A172 (cell line): ENCODE data around the gene ACTL10. TPM values are rescaled to one million over a fixed set of nuclear protein-coding genes. Genes with fewer than 3 reads are reported as not detected.

ENCODE experiments used
- DNase-seq: peaks from one replicate; pipeline ENCODE4 v3.0.0-alpha.2; 2015; ENCODE audit warnings: low spot score
- total RNA-seq: library from RNA; depleted of rRNA; stranded (reverse); fragments of >200 nt; shearing (Covaris generic); gene quantifications from 2 replicates; pipeline ENCODE4 v1.2.3, GENCODE V29; 2014

Gene ACTL10
- total RNA-seq, 1 experiment from 2014 or later = not detected

DNA sequence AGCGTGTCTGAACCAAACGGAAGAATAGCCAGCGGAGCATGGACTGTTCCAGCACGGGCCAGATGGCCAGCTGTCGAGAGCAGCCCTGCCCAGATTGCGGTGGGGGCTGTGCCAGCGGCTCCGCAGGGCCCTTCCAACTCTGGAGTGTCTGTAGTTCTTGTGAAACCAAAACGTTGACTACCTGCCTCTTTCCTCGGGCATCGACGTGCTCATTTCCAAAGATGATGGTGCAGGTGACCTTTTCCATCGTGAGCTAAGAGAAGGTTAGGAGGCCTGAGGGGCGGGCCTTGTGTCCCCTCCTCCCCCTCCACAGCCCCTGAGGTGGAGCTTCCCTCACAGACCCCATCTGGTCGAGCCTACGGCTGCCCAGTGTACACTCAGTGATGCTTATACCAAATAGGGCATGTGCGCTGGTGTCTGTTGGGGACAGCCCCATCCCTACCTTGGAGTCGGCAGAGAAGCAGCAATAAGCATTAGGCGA, 17.5 kb upstream of the ACTL10 start:
- no peak for DNase-seq

DNA sequence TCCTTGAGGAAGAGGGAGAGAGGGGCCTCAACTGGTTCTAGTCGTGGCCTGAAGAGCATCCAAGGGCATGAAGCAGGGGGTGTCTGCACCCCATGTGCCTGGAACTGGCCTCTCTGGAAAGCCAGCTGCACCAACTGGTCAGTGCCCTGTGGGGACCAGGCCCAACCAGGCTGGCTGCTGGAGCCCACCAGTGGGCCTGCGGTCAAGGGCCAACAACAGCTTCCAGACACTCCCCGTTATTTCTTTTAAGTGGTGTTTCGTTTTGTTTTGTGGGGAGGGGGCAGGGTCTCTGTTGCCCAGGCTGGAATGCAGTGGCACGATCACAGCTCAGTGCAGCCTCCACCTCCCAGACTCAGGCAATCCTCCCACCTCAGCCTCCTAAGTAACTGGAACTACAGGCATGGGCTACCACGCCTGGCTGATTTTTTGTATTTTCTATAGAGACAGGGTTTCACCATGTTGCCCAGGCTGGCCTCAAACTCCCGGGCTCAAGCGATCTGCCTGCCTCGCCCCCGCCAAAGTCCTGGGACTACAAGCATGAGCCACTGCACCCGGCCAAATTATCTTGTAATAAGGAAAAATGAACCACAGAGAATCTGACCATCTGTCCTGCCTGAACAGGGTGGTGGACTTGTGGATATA, 16.5 kb upstream of the ACTL10 start:
- no peak for DNase-seq

DNA sequence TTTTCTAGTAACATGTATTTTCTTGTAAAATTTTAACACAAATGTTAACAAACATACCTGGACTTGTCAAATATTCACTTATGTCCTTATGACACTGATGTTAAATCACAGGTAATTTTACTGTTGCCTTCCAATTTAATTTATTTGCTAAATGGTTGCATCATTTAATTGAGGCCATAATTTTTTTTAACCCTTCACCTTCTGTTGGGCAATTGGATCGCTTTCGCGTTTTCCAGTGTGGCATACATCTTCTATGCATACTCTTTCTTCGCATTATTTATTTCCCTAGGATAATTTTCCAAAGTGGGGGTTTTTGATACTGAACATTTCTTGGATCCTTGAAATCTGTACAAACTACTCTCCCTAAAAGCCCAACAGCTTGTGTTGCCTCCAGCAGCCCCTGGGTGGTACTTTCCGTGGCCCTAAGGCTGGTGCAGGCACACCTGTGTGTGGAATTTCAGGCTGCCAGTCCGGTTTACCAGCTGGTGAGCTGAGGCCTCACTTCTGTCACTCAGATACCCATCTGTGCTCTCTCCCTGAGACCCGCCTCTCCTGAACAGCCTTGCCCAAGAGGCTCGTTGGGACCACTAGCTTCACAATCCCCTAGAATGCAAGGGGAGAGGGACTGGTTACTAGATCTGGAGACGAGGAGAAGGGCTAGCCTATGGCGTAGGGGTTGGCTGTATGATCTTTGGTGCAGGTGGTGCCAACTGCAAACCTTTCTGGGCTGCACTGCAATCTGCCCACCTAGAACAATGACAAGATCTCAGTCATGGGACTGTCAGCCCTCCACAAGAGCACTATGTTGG, 15.8 kb upstream of the ACTL10 start:
- no peak for DNase-seq

DNA sequence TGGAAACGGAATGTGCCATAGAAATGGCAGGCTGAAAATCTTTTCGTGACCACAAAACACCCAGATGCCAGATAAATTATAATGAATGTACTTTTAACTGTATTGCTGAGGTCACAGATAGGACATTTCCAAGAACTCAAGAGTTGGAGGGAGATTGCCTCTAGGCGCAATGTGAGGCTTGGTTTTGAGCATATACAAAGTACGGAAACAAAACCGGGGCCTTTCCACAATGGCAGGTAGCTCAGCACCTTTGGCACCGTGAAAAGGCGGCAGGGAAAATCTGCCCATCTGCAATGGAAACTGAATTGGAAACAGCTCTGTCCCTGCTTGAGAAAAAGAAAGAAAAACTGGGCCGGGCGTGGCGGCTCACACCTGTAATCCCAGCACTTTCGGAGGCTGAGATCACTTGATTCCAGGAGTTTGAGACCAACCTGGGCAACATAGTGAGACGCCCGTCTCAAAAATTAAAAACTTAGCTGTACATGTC, 15.1 kb upstream of the ACTL10 start:
- peak; percentile 27 for DNase-seq

GRCh38 chr20:33653218-33653899, 13.4 kb upstream of the ACTL10 start:
- peak; percentile 64 for DNase-seq

- DNase-seq = no peak
Measured at GRCh38 chr20:33653900-33654596, 12.7 kb upstream of the ACTL10 start.

GRCh38 chr20:33654680-33655161, 12.0 kb upstream of the ACTL10 start:
- DNase-seq = no peak

- no peak for DNase-seq
Measured at GRCh38 chr20:33655164-33655563, 11.6 kb upstream of the ACTL10 start.

- DNase-seq = no peak
Measured at GRCh38 chr20:33656010-33656782, 10.5 kb upstream of the ACTL10 start.

DNA sequence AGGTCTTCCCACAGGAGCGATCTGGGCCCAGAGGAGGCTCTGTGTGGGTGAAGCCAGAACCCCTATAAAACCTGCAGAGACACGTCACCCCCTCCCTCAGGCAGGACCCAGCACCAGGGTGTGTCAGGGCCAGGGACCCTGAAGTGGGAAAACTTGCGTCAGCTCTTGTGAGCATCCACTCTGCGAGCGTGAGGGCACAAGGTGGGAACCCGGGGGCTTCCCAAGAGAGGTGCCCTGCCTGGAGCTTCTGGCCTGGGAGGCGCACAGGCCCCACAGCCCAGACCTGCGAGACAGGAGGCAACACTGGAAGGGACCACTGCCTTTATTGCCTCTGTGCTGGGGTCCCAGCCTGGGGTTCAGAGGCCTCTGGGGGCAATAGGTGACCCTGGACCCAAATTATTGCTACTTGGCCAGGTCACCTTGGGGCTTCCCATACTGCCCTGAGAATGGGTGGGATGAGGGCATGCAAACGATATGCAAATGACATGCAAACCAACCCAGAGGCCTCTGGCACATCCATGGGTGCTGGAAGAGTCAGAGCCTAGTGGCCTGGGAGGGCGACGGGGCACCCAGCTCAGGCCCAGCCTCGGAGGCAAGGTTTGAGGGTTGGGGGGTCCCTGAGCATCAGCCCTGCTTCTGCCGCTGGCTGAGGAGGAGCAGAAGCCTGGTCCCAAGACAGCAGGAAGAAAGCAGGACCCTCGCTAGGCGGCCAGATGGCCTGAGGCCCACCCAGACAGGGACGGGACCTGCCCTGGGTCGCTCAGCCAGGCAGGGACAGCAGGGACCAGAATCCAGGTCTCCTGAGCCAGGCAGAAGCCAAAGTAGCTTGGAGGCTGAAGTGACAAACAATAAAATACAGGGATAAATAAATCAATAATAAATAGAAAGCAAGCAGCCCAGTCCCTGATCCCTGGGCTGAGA, 9.7 kb upstream of the ACTL10 start:
- DNase-seq = no peak

DNA sequence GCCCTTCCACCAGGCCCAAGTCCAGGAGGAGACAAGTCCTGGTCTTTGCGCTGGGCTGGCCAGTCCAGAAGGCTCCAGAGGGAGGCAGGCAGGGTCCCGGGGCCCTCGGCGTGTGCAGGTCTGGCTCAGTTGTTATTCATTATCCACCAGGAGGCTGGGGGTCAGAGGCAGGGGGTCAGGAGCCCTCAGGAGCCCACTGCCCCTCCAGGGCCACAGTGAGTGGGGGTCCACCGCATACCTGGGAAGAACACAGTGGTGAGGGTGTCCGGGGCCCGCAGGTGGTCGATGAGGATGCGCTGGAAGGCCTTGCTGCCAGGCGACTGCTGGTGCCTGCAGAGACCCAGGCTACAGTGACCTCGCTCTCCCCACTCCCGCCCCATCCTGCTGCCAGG, 9.0 kb upstream of the ACTL10 start:
- DNase-seq = no peak

- no peak for DNase-seq
Measured at GRCh38 chr20:33658510-33658909, 8.2 kb upstream of the ACTL10 start.

GRCh38 chr20:33658929-33659328, 7.8 kb upstream of the ACTL10 start:
- DNase-seq = no peak

DNA sequence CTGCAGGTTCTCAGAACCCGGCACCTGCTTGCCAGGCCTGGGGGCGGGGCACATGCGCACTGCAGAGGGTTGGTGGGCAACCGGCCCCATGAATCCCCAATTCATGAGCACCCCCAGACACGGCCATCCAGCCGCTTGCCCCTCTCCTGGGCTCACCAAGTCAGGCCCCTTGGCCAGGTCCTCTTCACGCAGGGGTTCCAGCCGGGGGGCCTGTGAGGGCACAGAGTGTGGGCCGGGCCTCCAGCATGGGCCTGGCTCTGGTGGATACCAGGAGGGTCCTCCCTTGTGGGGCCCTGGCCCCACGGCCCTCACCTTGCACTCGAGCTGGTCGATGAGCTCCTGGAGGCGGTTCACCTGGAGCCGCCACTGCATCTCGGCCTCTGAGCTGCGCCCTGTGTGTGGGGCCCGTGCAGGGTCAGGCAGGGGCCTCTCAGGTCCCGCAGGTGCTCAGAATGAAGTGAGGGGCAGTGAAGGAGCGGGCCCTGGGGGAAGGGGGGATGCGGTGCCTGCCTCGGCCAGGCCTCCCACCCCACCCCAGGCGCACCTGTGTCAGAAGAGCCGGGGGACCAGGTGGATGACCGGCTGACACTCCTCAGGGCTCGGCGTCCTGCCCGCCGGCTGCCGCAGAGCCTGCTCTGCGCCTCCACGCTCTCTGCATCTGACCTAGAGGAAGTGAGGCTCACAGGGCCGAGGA, 7.3 kb upstream of the ACTL10 start:
- no peak for DNase-seq

DNA sequence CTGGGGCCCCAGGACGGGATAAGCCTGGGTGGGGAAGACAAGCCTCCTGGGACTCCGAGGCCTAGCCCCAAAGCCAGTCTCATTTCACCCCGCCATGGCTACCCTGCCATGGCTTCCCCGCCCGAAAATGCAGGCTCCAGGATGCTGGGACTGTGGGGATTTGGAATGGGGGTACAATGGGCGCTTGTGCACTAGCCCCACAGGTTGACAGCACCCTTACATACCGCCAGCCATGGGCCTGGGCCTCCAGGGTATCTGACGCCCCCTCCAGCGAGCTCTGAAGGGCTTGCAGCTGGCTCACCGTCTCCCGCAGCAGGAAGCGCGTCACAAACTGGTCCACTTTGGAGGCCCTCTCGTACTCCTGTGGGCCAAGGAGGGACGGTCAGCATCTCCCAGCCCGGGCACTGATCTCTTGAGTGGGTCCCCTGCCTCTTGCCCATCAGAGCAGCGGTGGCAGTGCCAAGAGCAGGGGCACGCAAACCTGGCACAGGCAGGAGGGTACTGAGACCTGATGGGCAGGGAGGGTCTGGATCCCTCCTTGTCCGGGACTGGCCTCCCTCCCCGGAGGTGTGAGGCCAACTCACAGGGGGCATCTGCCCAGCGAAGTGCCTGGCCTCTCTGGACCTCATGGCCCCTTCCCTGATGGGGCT, 6.6 kb upstream of the ACTL10 start:
- no peak for DNase-seq

- no peak for DNase-seq
Measured at GRCh38 chr20:33660685-33661058, 6.1 kb upstream of the ACTL10 start.

- no peak for DNase-seq
Measured at GRCh38 chr20:33662172-33662571, 4.6 kb upstream of the ACTL10 start, which contains the start of gene C20orf144. Gene C20orf144 (plus strand): TSS chr20:33662327. CDS start chr20:33662346, 19 bp downstream.
